Measurements from ENCODE around the gene MAP3K7CL.

DNA sequence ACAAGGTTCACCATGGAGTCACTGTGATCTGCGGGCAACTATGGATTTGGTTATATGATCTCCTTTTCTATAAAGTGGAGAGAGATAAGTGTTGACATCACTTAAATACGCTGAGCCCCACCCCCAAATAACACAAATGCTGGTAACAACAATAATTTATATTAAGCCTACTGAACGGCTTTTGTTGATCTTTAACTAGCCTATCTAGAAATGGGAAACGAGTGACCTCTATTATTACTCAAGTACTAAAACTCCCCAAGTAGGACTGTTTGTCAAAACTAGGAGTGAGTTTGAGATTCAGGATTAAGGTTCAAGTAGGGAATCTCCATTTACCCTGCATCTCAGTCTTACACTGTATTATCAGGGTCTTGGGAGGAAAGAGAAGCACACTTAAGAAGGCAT lies 52.2 kb downstream of the MAP3K7CL start:
- TF ChIP-seq, protein P1, sequence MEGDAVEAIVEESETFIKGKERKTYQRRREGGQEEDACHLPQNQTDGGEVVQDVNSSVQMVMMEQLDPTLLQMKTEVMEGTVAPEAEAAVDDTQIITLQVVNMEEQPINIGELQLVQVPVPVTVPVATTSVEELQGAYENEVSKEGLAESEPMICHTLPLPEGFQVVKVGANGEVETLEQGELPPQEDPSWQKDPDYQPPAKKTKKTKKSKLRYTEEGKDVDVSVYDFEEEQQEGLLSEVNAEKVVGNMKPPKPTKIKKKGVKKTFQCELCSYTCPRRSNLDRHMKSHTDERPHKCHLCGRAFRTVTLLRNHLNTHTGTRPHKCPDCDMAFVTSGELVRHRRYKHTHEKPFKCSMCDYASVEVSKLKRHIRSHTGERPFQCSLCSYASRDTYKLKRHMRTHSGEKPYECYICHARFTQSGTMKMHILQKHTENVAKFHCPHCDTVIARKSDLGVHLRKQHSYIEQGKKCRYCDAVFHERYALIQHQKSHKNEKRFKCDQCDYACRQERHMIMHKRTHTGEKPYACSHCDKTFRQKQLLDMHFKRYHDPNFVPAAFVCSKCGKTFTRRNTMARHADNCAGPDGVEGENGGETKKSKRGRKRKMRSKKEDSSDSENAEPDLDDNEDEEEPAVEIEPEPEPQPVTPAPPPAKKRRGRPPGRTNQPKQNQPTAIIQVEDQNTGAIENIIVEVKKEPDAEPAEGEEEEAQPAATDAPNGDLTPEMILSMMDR (IDR thresholded peaks at IDR 0.05): no peak
- TF ChIP-seq POLR2AphosphoS5 (IDR thresholded peaks at IDR 0.05): no peak
- TF ChIP-seq POLR2A (IDR thresholded peaks at IDR 0.05): no peak
- no peak for TF ChIP-seq EP300 (IDR thresholded peaks at IDR 0.05)

All from upper lobe of left lung (tissue), 4 donors.